ENCODE results near the gene WDR70. TPM values are rescaled to one million over a fixed set of nuclear protein-coding genes. Genes with fewer than 3 reads are reported as not detected.

The WDR70 gene
- total and polyA plus RNA-seq, 5 donors, result 9.4 to 21.1 (median 16.7) TPM

- WGBS, result 43% methylated on average over 9 of the region's 9 CpGs
- ATAC-seq, result peak; percentile 90 to 97
These were observed 173.9 kb downstream of the WDR70 start for GRCh38 chr5:37552770-37553719.

GRCh38 chr5:37553720-37554404, 174.7 kb downstream of the WDR70 start:
- no peak for DNase-seq
- H3K9me3 ChIP-seq (ENCODE audit: control insufficient read depth, low read length), result no peaks in the 10 kb centered on the region
- H3K27me3 ChIP-seq (ENCODE audit: control insufficient read depth, insufficient read depth), result no peaks in the 10 kb centered on the region
- no peak overlapping the region for H3K27ac ChIP-seq (ENCODE audit: low read length)
- no peak overlapping the region for H3K4me3 ChIP-seq (ENCODE audit: low read length)
- intact Hi-C loops (cut with DNase I), result no loop called here
- 96% methylated on average over 2 of the region's 2 CpGs for WGBS
- ATAC-seq, result no peak
- H3K4me1 ChIP-seq (ENCODE audit: control insufficient read depth, insufficient read depth, low read length), result no peaks in the 10 kb centered on the region

More at GRCh38 chr5:37552770-37553719, 173.9 kb downstream of the WDR70 start:
- no peaks in the 10 kb centered on the region for H3K27me3 ChIP-seq (ENCODE audit: control insufficient read depth, insufficient read depth)
- intact Hi-C loops (cut with DNase I), result no loop called here
- H3K27ac ChIP-seq (ENCODE audit: low read length), result peak overlapping the region; percentile 58
- no peak for DNase-seq
- H3K4me3 ChIP-seq (ENCODE audit: low read length), result no peak overlapping the region
- H3K4me1 ChIP-seq (ENCODE audit: control insufficient read depth, insufficient read depth, low read length), result no peaks in the 10 kb centered on the region
- no peaks in the 10 kb centered on the region for H3K9me3 ChIP-seq (ENCODE audit: control insufficient read depth, low read length)

- DNase-seq (no peak), ATAC-seq (no peak)
- Histone ChIP-seq H3K27me3 (ENCODE audit: control insufficient read depth, insufficient read depth) (no peaks in the 10 kb centered on the region), H3K9me3 (ENCODE audit: control insufficient read depth, low read length) (no peaks in the 10 kb centered on the region), H3K4me3 (ENCODE audit: low read length) (no peak overlapping the region), H3K4me1 (ENCODE audit: control insufficient read depth, insufficient read depth, low read length) (no peaks in the 10 kb centered on the region), H3K27ac (ENCODE audit: low read length) (no peak overlapping the region)
- intact Hi-C loops (cut with DNase I), result no loop called here
- WGBS, result 87% methylated on average over 2 of the region's 2 CpGs
These were observed 175.3 kb downstream of the WDR70 start for GRCh38 chr5:37554405-37554739.

GRCh38 chr5:37554938-37555337, 175.8 kb downstream of the WDR70 start:
- no peak overlapping the region for H3K27ac ChIP-seq (ENCODE audit: low read length)
- no peaks in the 10 kb centered on the region for H3K4me1 ChIP-seq (ENCODE audit: control insufficient read depth, insufficient read depth, low read length)
- intact Hi-C loops (cut with DNase I), result no loop called here
- 40% methylated on average over 1 of the region's 1 CpG for WGBS
- no peak for DNase-seq
- no peaks in the 10 kb centered on the region for H3K9me3 ChIP-seq (ENCODE audit: control insufficient read depth, low read length)
- no peak overlapping the region for H3K4me3 ChIP-seq (ENCODE audit: low read length)
- no peak for ATAC-seq
- no peaks in the 10 kb centered on the region for H3K27me3 ChIP-seq (ENCODE audit: control insufficient read depth, insufficient read depth)

- Histone ChIP-seq H3K4me1 (ENCODE audit: control insufficient read depth, insufficient read depth, low read length) (no peaks in the 10 kb centered on the region), H3K4me3 (ENCODE audit: low read length) (no peak overlapping the region), H3K27me3 (ENCODE audit: control insufficient read depth, insufficient read depth) (no peaks in the 10 kb centered on the region), H3K9me3 (ENCODE audit: control insufficient read depth, low read length) (no peaks in the 10 kb centered on the region), H3K27ac (ENCODE audit: low read length) (no peak overlapping the region)
- no peak for ATAC-seq
- WGBS, result 89% methylated on average over 2 of the region's 2 CpGs
- no peak for DNase-seq
- intact Hi-C loops (cut with DNase I), result no loop called here
These were observed 178.7 kb downstream of the WDR70 start for GRCh38 chr5:37557734-37558293.

GRCh38 chr5:37565062-37565670, 186.0 kb downstream of the WDR70 start:
- WGBS, result 68% methylated on average over 2 of the region's 2 CpGs

DNA sequence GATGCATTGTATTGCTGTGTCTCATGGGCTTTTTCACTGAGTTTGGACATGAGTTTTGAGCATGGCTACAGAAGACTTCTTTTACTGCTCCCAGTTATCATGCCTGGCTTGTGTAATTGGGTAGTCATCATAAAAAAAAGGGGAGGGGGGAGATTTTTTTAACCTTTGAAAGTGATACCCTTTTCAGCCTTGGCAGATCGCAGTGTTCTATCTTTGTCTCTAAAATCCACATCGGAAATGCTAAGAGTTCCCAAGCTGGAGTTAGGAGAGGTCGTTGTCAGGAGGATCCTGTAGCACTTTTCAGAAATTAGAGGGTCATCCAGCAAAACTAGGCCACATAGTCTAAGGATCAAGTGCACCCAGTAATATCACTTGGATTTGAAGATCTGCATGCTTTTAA, 188.4 kb downstream of the WDR70 start:
- DNase-seq, result no peak
- Histone ChIP-seq H3K27me3 (ENCODE audit: control insufficient read depth, insufficient read depth) (no peaks in the 10 kb centered on the region), H3K4me1 (ENCODE audit: control insufficient read depth, insufficient read depth, low read length) (no peaks in the 10 kb centered on the region), H3K27ac (ENCODE audit: low read length) (no peak overlapping the region), H3K9me3 (ENCODE audit: control insufficient read depth, low read length) (no peaks in the 10 kb centered on the region), H3K4me3 (ENCODE audit: low read length) (no peak overlapping the region)
- no peak for ATAC-seq
- intact Hi-C loops (cut with DNase I), result no loop called here
- WGBS, result 56% methylated on average over 3 of the region's 3 CpGs

More at GRCh38 chr5:37565062-37565670, 186.0 kb downstream of the WDR70 start:
- ATAC-seq (no peak), DNase-seq (no peak)
- Histone ChIP-seq H3K9me3 (ENCODE audit: control insufficient read depth, low read length) (no peaks in the 10 kb centered on the region), H3K27ac (ENCODE audit: low read length) (no peak overlapping the region), H3K4me3 (ENCODE audit: low read length) (no peak overlapping the region), H3K27me3 (ENCODE audit: control insufficient read depth, insufficient read depth) (no peaks in the 10 kb centered on the region), H3K4me1 (ENCODE audit: control insufficient read depth, insufficient read depth, low read length) (no peaks in the 10 kb centered on the region)
- intact Hi-C loops (cut with DNase I), result no loop called here

- Histone ChIP-seq H3K4me3 (ENCODE audit: low read length) (no peak overlapping the region), H3K4me1 (ENCODE audit: control insufficient read depth, insufficient read depth, low read length) (no peaks in the 10 kb centered on the region), H3K27ac (ENCODE audit: low read length) (no peak overlapping the region), H3K9me3 (ENCODE audit: control insufficient read depth, low read length) (no peaks in the 10 kb centered on the region), H3K27me3 (ENCODE audit: control insufficient read depth, insufficient read depth) (no peaks in the 10 kb centered on the region)
- no peak for ATAC-seq
- no peak for DNase-seq
- intact Hi-C loops (cut with DNase I), result no loop called here
These were observed 189.1 kb downstream of the WDR70 start for GRCh38 chr5:37568018-37568753.

GRCh38 chr5:37568893-37569292, 189.8 kb downstream of the WDR70 start:
- ATAC-seq, result no peak
- intact Hi-C loops (cut with DNase I), result no loop called here
- DNase-seq, result no peak
- Histone ChIP-seq H3K9me3 (ENCODE audit: control insufficient read depth, low read length) (peaks cover 3% of the 10 kb centered on the region), H3K27ac (ENCODE audit: low read length) (no peak overlapping the region), H3K27me3 (ENCODE audit: control insufficient read depth, insufficient read depth) (no peaks in the 10 kb centered on the region), H3K4me1 (ENCODE audit: control insufficient read depth, insufficient read depth, low read length) (no peaks in the 10 kb centered on the region), H3K4me3 (ENCODE audit: low read length) (no peak overlapping the region)

GRCh38 chr5:37569466-37569865, 190.3 kb downstream of the WDR70 start:
- intact Hi-C loops (cut with DNase I), result no loop called here
- Histone ChIP-seq H3K27me3 (ENCODE audit: control insufficient read depth, insufficient read depth) (no peaks in the 10 kb centered on the region), H3K9me3 (ENCODE audit: control insufficient read depth, low read length) (peaks cover 3% of the 10 kb centered on the region), H3K4me3 (ENCODE audit: low read length) (no peak overlapping the region), H3K4me1 (ENCODE audit: control insufficient read depth, insufficient read depth, low read length) (no peaks in the 10 kb centered on the region), H3K27ac (ENCODE audit: low read length) (no peak overlapping the region)
- ATAC-seq (no peak), DNase-seq (no peak)
- WGBS, result 94% methylated on average over 2 of the region's 2 CpGs

Data from right cardiac atrium (tissue), 5 donors.